Brain microvascular endothelial cell (primary cell): Measurements from ENCODE around the gene CCDC91.

ENCODE experiments used
- DNase-seq: peaks from one replicate; pipeline ENCODE4 v3.0.0-alpha.2; 2020
- H3K27ac ChIP-seq: fragments of 250-450 bp; sonication (Bioruptor Pico); 2 replicates; pipeline ENCODE4 v1.5.1; 2020; ENCODE audit warnings: mild to moderate bottlenecking, moderate library complexity
- H3K27me3 ChIP-seq: fragments of 250-450 bp; sonication (Bioruptor Pico); replicated peaks from 2 replicates; pipeline ENCODE4 v1.5.1; 2020; ENCODE audit warnings: mild to moderate bottlenecking
- H3K36me3 ChIP-seq: fragments of 250-450 bp; sonication (Bioruptor Pico); replicated peaks from 2 replicates; pipeline ENCODE4 v1.5.1; 2020; ENCODE audit warnings: mild to moderate bottlenecking
- H3K4me3 ChIP-seq: 2 replicates; pipeline ENCODE4 v1.5.1; 2011; ENCODE audit warnings: low read depth, mild to moderate bottlenecking, control low read depth, low read length, moderate library complexity
- in situ Hi-C: cut with HindIII; loops from 2 replicates; pipeline ENCODE4 v1.10.0; 2017; ENCODE audit warnings: low sequenced_read_pairs, low pct_ligation_motif_present
- TF ChIP-seq, protein P1 (sequence below): IDR thresholded peaks from 2 replicates; pipeline ENCODE4 v1.5.1; 2011; ENCODE audit warnings: low read depth, mild to moderate bottlenecking, moderate library complexity, low read length, control low read depth, inconsistent platforms; ENCODE audit errors: missing control alignments

The CCDC91 gene

DNA sequence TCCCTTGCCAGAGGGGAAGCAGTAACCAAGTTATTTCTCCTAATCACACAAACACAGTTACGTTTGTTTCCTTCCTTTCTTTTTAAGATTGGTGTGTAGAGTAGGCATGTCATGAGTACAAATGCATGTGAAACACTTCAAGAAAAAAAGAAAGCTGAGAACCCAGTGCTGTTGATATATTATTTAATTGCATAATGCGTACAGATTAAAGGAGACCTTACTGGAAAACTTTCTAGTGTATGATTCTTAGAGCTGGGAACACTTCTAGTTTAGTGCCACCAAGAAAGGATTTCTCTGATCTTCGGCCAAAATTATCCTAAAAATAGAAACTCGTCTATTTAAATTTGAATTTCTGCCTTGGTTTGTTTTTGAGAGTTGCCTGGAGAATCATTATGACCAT lies 365.5 kb downstream of the CCDC91 start:
- DNase-seq: no peak

DNA sequence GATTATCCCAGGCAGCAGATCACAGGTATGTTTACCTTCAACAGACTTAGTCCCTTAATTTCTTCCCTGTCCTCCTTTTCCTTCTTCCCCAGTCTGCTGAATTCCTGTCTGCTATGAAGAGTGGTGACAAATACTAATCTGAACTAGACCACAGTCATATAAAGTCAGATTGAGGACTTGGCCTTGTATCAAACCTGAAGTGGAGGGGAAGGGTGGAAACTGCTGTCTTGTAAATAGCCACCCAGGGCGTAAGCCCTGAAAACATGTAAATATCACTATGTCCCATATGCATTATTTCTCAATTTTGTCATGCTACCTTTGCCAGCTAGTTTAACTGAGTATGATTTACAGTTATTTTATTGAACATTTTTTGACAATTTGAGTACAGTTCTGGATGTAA lies 368.0 kb downstream of the CCDC91 start:
- TF ChIP-seq, protein P1, sequence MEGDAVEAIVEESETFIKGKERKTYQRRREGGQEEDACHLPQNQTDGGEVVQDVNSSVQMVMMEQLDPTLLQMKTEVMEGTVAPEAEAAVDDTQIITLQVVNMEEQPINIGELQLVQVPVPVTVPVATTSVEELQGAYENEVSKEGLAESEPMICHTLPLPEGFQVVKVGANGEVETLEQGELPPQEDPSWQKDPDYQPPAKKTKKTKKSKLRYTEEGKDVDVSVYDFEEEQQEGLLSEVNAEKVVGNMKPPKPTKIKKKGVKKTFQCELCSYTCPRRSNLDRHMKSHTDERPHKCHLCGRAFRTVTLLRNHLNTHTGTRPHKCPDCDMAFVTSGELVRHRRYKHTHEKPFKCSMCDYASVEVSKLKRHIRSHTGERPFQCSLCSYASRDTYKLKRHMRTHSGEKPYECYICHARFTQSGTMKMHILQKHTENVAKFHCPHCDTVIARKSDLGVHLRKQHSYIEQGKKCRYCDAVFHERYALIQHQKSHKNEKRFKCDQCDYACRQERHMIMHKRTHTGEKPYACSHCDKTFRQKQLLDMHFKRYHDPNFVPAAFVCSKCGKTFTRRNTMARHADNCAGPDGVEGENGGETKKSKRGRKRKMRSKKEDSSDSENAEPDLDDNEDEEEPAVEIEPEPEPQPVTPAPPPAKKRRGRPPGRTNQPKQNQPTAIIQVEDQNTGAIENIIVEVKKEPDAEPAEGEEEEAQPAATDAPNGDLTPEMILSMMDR: no peak
- H3K27me3 ChIP-seq: no peaks in the 10 kb centered on the region
- no peak overlapping the region for H3K4me3 ChIP-seq
- no peak overlapping the region for H3K27ac ChIP-seq
- H3K36me3 ChIP-seq: no peaks in the 10 kb centered on the region
- no peak for DNase-seq
- in situ Hi-C loops: no loop called here

More for the DNA sequence above, 365.5 kb downstream of the CCDC91 start:
- TF ChIP-seq, protein P1: no peak
- Histone ChIP-seq H3K4me3 (no peak overlapping the region), H3K36me3 (no peaks in the 10 kb centered on the region), H3K27ac (no peak overlapping the region), H3K27me3 (no peaks in the 10 kb centered on the region)
- in situ Hi-C loops: no loop called here

DNA sequence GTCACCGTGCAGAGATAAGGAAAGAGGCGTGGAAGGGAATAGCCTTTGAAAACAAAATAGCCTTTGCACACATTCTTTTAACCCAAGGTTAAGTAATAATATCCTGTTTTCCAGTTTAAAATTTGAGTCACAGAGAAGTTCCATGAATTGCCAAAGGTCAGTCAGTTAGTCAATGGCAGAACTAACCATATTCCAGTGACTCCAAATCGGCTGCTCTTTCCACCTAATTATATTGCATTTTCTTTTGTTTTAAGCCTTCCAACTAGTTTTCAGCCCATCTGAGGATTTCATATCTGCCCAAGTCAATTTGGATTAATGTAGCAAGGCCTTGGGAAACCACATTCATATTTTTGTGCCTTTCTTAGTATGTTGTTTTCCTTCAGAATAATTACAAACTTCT lies 373.0 kb downstream of the CCDC91 start:
- TF ChIP-seq, protein P1: no peak
- in situ Hi-C loops: no loop called here
- H3K4me3 ChIP-seq: no peak overlapping the region
- no peak overlapping the region for H3K27ac ChIP-seq
- no peaks in the 10 kb centered on the region for H3K27me3 ChIP-seq
- H3K36me3 ChIP-seq: no peaks in the 10 kb centered on the region
- no peak for DNase-seq

DNA sequence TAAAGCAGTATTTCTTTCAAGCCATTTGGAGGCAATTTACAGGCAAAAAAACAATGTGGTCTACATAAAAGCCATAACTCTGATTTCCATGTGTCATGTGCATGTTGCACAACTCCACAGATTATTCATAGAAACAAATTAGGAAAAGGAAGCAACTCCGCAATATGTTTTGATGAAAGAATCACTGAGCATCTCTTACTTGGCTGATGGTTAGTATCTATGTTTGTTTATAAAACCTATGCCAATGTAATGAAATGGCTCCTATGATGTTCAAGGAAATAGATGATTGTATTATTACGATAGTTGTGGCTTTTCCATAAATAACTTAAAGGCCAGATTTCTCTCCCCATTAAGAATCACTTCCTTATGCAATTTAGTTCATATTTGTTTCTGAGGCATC lies 373.7 kb downstream of the CCDC91 start:
- Histone ChIP-seq H3K27me3 (no peaks in the 10 kb centered on the region), H3K27ac (no peak overlapping the region), H3K36me3 (no peaks in the 10 kb centered on the region), H3K4me3 (no peak overlapping the region)
- no peak for DNase-seq
- TF ChIP-seq, protein P1: no peak
- in situ Hi-C loops: no loop called here

DNA sequence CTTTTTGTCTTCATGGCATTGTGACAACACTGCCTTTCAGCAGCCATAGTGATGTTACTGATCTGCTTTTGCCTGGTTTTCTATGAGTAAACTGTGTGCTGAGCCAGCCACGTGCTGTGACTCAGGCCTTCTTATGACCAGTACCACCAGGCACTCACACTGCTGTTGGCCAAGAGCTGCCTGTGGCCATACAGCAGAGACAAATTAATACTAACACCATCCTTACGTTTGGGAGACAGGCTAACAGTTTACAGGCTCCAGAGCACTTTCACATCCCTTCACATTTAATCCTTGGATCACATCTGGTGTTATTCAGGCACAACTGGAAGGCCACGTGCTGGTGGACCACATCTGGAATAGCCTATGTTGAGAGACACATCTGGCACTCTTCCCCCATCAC lies 377.9 kb downstream of the CCDC91 start:
- Histone ChIP-seq H3K4me3 (no peak overlapping the region), H3K36me3 (no peaks in the 10 kb centered on the region), H3K27ac (peak overlapping the region; percentile 29), H3K27me3 (no peaks in the 10 kb centered on the region)
- in situ Hi-C loops: no loop called here
- TF ChIP-seq, protein P1: no peak
- peak; percentile 92 for DNase-seq

DNA sequence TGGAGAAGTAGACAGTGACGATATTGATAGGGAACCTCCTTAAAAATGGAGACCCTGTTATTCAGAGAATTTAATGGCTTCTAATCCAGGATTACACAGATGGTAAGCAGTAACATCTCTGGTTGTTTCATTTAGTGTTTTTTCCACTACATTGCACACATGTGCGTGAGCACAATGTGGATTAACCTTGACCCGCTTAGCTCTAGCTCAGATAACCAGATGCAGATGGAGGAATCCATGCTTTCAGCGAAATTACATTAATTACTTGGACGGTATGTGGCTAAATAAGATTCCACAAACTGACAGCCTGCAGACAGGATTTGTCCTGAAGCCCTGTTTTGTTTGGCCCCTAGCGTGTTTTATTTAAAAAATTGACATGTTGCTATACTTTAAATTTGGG lies 378.4 kb downstream of the CCDC91 start:
- in situ Hi-C loops: no loop called here
- no peak for DNase-seq
- Histone ChIP-seq H3K36me3 (no peaks in the 10 kb centered on the region), H3K27me3 (no peaks in the 10 kb centered on the region), H3K27ac (peak overlapping the region; percentile 29), H3K4me3 (no peak overlapping the region)
- TF ChIP-seq, protein P1: no peak
